WTC11 (cell line): ENCODE results near the gene CYTH3. TPM values are rescaled to one million over a fixed set of nuclear protein-coding genes. Genes with fewer than 3 reads are reported as not detected.
A peak's percentile ranks its signal among the peaks of the same experiment; 100 is the strongest.

Experiments
- ATAC-seq: fragments of 200-7000 bp; cut with Tn5 transposase; 2 replicates; pipeline ENCODE4 v1.10.0; 2021; ENCODE audit warnings: mild to moderate bottlenecking, moderate library complexity
- CTCF ChIA-PET: fragments of 300-600 bp; sonication (Branson Sonifier 250); formaldehyde crosslinking; loops from one replicate; lab custom pipeline; 2021; ENCODE audit warnings: antibody characterized with exemption; lab: Charles Lee
- POLR2A ChIA-PET: fragments of 350-600 bp; sonication (Branson Sonifier 250); formaldehyde crosslinking; loops from one replicate; lab custom pipeline; 2021; ENCODE audit warnings: antibody characterized with exemption; lab: Charles Lee
- DNase-seq: peaks from one replicate; pipeline ENCODE4 v3.0.0; 2021; ENCODE audit warnings: low spot score
- H3K27ac Mint-ChIP-seq: 2 replicates; pipeline ENCODE4 v1.8.0; 2021; ENCODE audit warnings: mixed read lengths
- H3K27me3 Mint-ChIP-seq: 2 replicates; pipeline ENCODE4 v1.8.0; 2021; ENCODE audit warnings: low read depth, mild to moderate bottlenecking, moderate library complexity, mixed read lengths
- H3K36me3 Mint-ChIP-seq: 2 replicates; pipeline ENCODE4 v1.8.0; 2021; ENCODE audit warnings: mixed read lengths
- H3K4me1 Mint-ChIP-seq: 2 replicates; pipeline ENCODE4 v1.8.0; 2022; ENCODE audit warnings: mixed read lengths
- H3K4me3 Mint-ChIP-seq: 2 replicates; pipeline ENCODE4 v1.8.0; 2021; ENCODE audit warnings: mild to moderate bottlenecking, moderate library complexity, mixed read lengths
- H3K9me3 Mint-ChIP-seq: 2 replicates; pipeline ENCODE4 v1.8.0; 2021; ENCODE audit warnings: mixed read lengths
- ATF1 ChIP-seq: sonication (generic); formaldehyde crosslinking; IDR thresholded peaks from 2 replicates; pipeline ENCODE4 v1.8.1; 2023; ENCODE audit warnings: mild to moderate bottlenecking, moderate library complexity, missing genetic modification reagents
- ATF2 ChIP-seq: sonication (generic); formaldehyde crosslinking; IDR thresholded peaks from 2 replicates; pipeline ENCODE4 v1.8.1; 2022; ENCODE audit warnings: low read depth, missing genetic modification reagents, borderline replicate concordance
- ATF3 ChIP-seq: sonication (generic); formaldehyde crosslinking; conservative IDR thresholded peaks from 2 replicates; pipeline ENCODE4 v1.8.1; 2022; ENCODE audit warnings: mild to moderate bottlenecking, missing genetic modification reagents
- ATF6 ChIP-seq: sonication (generic); formaldehyde crosslinking; IDR thresholded peaks from 2 replicates; pipeline ENCODE4 v1.8.1; 2023; ENCODE audit warnings: mild to moderate bottlenecking, missing genetic modification reagents
- CDX4 ChIP-seq: fragments of 250-450 bp; sonication (Bioruptor Pico); IDR thresholded peaks from 2 replicates; pipeline ENCODE4 v1.9.0; 2021; ENCODE audit warnings: moderate library complexity, mild to moderate bottlenecking, inconsistent platforms, borderline replicate concordance
- CREM ChIP-seq: sonication (generic); formaldehyde crosslinking; IDR thresholded peaks from 2 replicates; pipeline ENCODE4 v1.8.1; 2022; ENCODE audit warnings: mild to moderate bottlenecking, missing genetic modification reagents, moderate library complexity
- CTCF ChIP-seq: fragments of 200-600 bp; IDR thresholded peaks from 2 replicates; pipeline ENCODE4 v1.8.0; 2022; ENCODE audit warnings: antibody characterized with exemption
- ELF4 ChIP-seq: sonication (generic); formaldehyde crosslinking; IDR thresholded peaks from 2 replicates; pipeline ENCODE4 v1.8.1; 2022; ENCODE audit warnings: low read depth, mild to moderate bottlenecking, moderate library complexity, missing genetic modification reagents
- GABPB1 ChIP-seq: sonication (generic); formaldehyde crosslinking; IDR thresholded peaks from 2 replicates; pipeline ENCODE4 v1.8.1; 2023; ENCODE audit warnings: mild to moderate bottlenecking, missing genetic modification reagents
- GTF2I ChIP-seq: fragments of 250-450 bp; sonication (Bioruptor Pico); conservative IDR thresholded peaks from 2 replicates; pipeline ENCODE4 v1.4.0; 2021; ENCODE audit warnings: mild to moderate bottlenecking
- HMGA2 ChIP-seq: fragments of 250-450 bp; sonication (Bioruptor Pico); IDR thresholded peaks from 2 replicates; pipeline ENCODE4 v1.4.0; 2021; ENCODE audit warnings: mild to moderate bottlenecking, moderate library complexity
- IRF1 ChIP-seq: sonication (generic); formaldehyde crosslinking; IDR thresholded peaks from 2 replicates; pipeline ENCODE4 v1.8.0; 2023; ENCODE audit warnings: missing genetic modification reagents
- IRF2 ChIP-seq: sonication (generic); formaldehyde crosslinking; IDR thresholded peaks from 2 replicates; pipeline ENCODE4 v1.8.0; 2022; ENCODE audit warnings: low read depth, missing genetic modification reagents, borderline replicate concordance
- JAZF1 ChIP-seq: fragments of 250-450 bp; sonication (Bioruptor Pico); IDR thresholded peaks from 2 replicates; pipeline ENCODE4 v1.9.0; 2021; ENCODE audit warnings: moderate library complexity, mild to moderate bottlenecking, inconsistent platforms
- KAT7 ChIP-seq: sonication (generic); formaldehyde crosslinking; IDR thresholded peaks from 2 replicates; pipeline ENCODE4 v1.8.1; 2023; ENCODE audit warnings: missing genetic modification reagents, mild to moderate bottlenecking, borderline replicate concordance
- MYBL2 ChIP-seq: sonication (generic); formaldehyde crosslinking; IDR thresholded peaks from 2 replicates; pipeline ENCODE4 v1.8.1; 2023; ENCODE audit warnings: mild to moderate bottlenecking, moderate library complexity, missing genetic modification reagents
- OVOL2 ChIP-seq: fragments of 250-450 bp; sonication (Bioruptor Pico); IDR thresholded peaks from 2 replicates; pipeline ENCODE4 v1.9.0; 2021; ENCODE audit warnings: mild to moderate bottlenecking, borderline replicate concordance
- SMAD3 ChIP-seq: sonication (generic); formaldehyde crosslinking; IDR thresholded peaks from 2 replicates; pipeline ENCODE4 v1.8.0; 2022; ENCODE audit warnings: missing genetic modification reagents, mild to moderate bottlenecking, borderline replicate concordance
- TEAD1 ChIP-seq: sonication (generic); formaldehyde crosslinking; IDR thresholded peaks from 2 replicates; pipeline ENCODE4 v1.8.0; 2022; ENCODE audit warnings: mild to moderate bottlenecking, missing genetic modification reagents
- USF1 ChIP-seq: sonication (generic); formaldehyde crosslinking; IDR thresholded peaks from 2 replicates; pipeline ENCODE4 v1.8.0; 2022; ENCODE audit warnings: mild to moderate bottlenecking, missing genetic modification reagents
- USF2 ChIP-seq: sonication (generic); formaldehyde crosslinking; IDR thresholded peaks from 2 replicates; pipeline ENCODE4 v1.8.1; 2023; ENCODE audit warnings: mild to moderate bottlenecking, missing genetic modification reagents, moderate library complexity
- ZBTB21 ChIP-seq: sonication (generic); formaldehyde crosslinking; IDR thresholded peaks from 2 replicates; pipeline ENCODE4 v1.8.1; 2023; ENCODE audit warnings: mild to moderate bottlenecking, missing genetic modification reagents, borderline replicate concordance
- ZMAT4 ChIP-seq: fragments of 250-450 bp; sonication (Bioruptor Pico); IDR thresholded peaks from 2 replicates; pipeline ENCODE4 v1.9.0; 2021; ENCODE audit warnings: mild to moderate bottlenecking
- ZNF232 ChIP-seq: sonication (generic); formaldehyde crosslinking; IDR thresholded peaks from 2 replicates; pipeline ENCODE4 v1.8.0; 2022; ENCODE audit warnings: mild to moderate bottlenecking, missing genetic modification reagents
- total RNA-seq: library from RNA; stranded (reverse); gene quantifications from 3 replicates; pipeline ENCODE4 v1.2.3, GENCODE V29; 2021

Gene CYTH3
- total RNA-seq, 1 experiment from 2014 or later: 13.2 TPM

- POLR2A ChIA-PET: no interaction called here
- no peak for TF ChIP-seq USF2 (CRISPR knock-in tag)
- TF ChIP-seq KAT7 (CRISPR knock-in tag): no peak
- TF ChIP-seq ATF2: no peak
- no peak for TF ChIP-seq MYBL2
- no peak for TF ChIP-seq CDX4
- TF ChIP-seq ZNF232 (CRISPR knock-in tag): no peak
- no peak for TF ChIP-seq OVOL2 (CRISPR knock-in tag)
- no peak for TF ChIP-seq SMAD3 (CRISPR knock-in tag)
- TF ChIP-seq IRF2 (CRISPR knock-in tag): no peak
- TF ChIP-seq GTF2I: no peak
- no peak for TF ChIP-seq CREM
- no peak for TF ChIP-seq TEAD1 (CRISPR knock-in tag)
- TF ChIP-seq ELF4: no peak
- TF ChIP-seq CTCF: no peak
- TF ChIP-seq ZBTB21: no peak
- no peak for TF ChIP-seq JAZF1
- no peak for TF ChIP-seq ATF6 (CRISPR knock-in tag)
- no peak for TF ChIP-seq HMGA2
- TF ChIP-seq ATF3: no peak
- TF ChIP-seq, all 79 proteins: peak for 0
- Mint-ChIP-seq H3K27ac (peak overlapping the region; percentile 54), H3K27me3 (no peaks in the 10 kb centered on the region), H3K36me3 (no peaks in the 10 kb centered on the region), H3K4me1 (peaks cover 29% of the 10 kb centered on the region), H3K9me3 (no peaks in the 10 kb centered on the region), H3K4me3 (no peak overlapping the region)
- CTCF ChIA-PET: interaction anchor here (0.5 kb wide), 1 partner anchor 708 kb away, joined by 3 read pairs; no protein-coding TSS in a partner anchor
- ATAC-seq: no peak
- no peak for DNase-seq
Observed at GRCh38 chr7:6241607-6241973, 30.8 kb downstream of the CYTH3 start.

- no peak for ATAC-seq
- peaks cover 14% of the 10 kb centered on the region for H3K4me1 Mint-ChIP-seq
- H3K9me3 Mint-ChIP-seq: no peaks in the 10 kb centered on the region
- no peaks in the 10 kb centered on the region for H3K27me3 Mint-ChIP-seq
- H3K4me3 Mint-ChIP-seq: no peak overlapping the region
- ChIA-PET CTCF (interaction anchor here (0.6 kb wide), 1 partner anchor 7 kb away, joined by 3 read pairs; no protein-coding TSS in a partner anchor), POLR2A (interaction anchor here (0.6 kb wide), 1 partner anchor 55 kb away, joined by 3 read pairs; no protein-coding TSS in a partner anchor)
- no peaks in the 10 kb centered on the region for H3K36me3 Mint-ChIP-seq
- no peak overlapping the region for H3K27ac Mint-ChIP-seq
- DNase-seq: no peak
- TF ChIP-seq ZMAT4: no peak
- TF ChIP-seq ATF1: no peak
- peak; percentile 55; the same call in 1 of the 2 replicates for TF ChIP-seq GABPB1 (CRISPR knock-in tag)
- TF ChIP-seq IRF1 (CRISPR knock-in tag): no peak
- TF ChIP-seq USF1 (CRISPR knock-in tag): no peak
Observed at GRCh38 chr7:6238309-6238925, 34.0 kb downstream of the CYTH3 start.
